OCI-LY1 (cell line): ENCODE measurements around the gene PM20D1.
"Not testable (repeated sequence)": the region's sequence is repeated elsewhere in the genome, so short reads cannot be mapped to it uniquely, and the experiment has no call there.

Source experiments
- H2AFZ ChIP-seq: fragments of 200-600 bp; sonication (generic), shearing (Covaris generic); 2 replicates; pipeline ENCODE4 v1.6.0; 2014; ENCODE audit warnings: antibody characterized with exemption, mild to moderate bottlenecking, low read length
- H3F3A ChIP-seq: fragments of 200-600 bp; sonication (generic), shearing (Covaris generic); 2 replicates; pipeline ENCODE4 v1.6.0; 2014; ENCODE audit warnings: mild to moderate bottlenecking, antibody characterized with exemption, low read length, moderate library complexity; ENCODE audit not compliant: insufficient read depth
- H3K27ac ChIP-seq: fragments of 200-600 bp; sonication (generic); 2 replicates; pipeline ENCODE4 v1.5.1; 2014; ENCODE audit warnings: low read length, mixed run types, mild to moderate bottlenecking, low read depth; ENCODE audit not compliant: poor library complexity, severe bottlenecking
- H3K27me3 ChIP-seq: fragments of 200-600 bp; sonication (generic); 2 replicates; pipeline ENCODE4 v1.6.0; 2014; ENCODE audit warnings: antibody characterized with exemption, mild to moderate bottlenecking, low read length, moderate library complexity; ENCODE audit not compliant: insufficient read depth
- H3K36me3 ChIP-seq: fragments of 200-600 bp; sonication (generic); 2 replicates; pipeline ENCODE4 v1.6.1; 2014; ENCODE audit warnings: mild to moderate bottlenecking, antibody characterized with exemption, low read length, moderate library complexity, mixed read lengths; ENCODE audit not compliant: insufficient read depth
- H3K4me1 ChIP-seq: fragments of 200-600 bp; sonication (generic); 2 replicates; pipeline ENCODE4 v1.5.1; 2014; ENCODE audit warnings: mild to moderate bottlenecking, low read length, moderate library complexity; ENCODE audit not compliant: insufficient read depth, severe bottlenecking
- H3K4me2 ChIP-seq: fragments of 200-600 bp; sonication (generic), shearing (Covaris generic); 2 replicates; pipeline ENCODE4 v1.6.1; 2014; ENCODE audit warnings: low read length
- H3K4me3 ChIP-seq: fragments of 200-600 bp; sonication (generic); 2 replicates; pipeline ENCODE4 v1.5.1; 2014; ENCODE audit warnings: low read length, low read depth, mild to moderate bottlenecking, mixed read lengths; ENCODE audit not compliant: poor library complexity, severe bottlenecking
- H3K79me2 ChIP-seq: fragments of 200-600 bp; shearing (Covaris generic); 2 replicates; pipeline ENCODE4 v1.6.1; 2016; ENCODE audit warnings: mixed run types, low read length, mixed read lengths; ENCODE audit not compliant: insufficient read depth
- H3K9ac ChIP-seq: fragments of 200-600 bp; sonication (generic), shearing (Covaris generic); 2 replicates; pipeline ENCODE4 v1.6.1; 2014; ENCODE audit warnings: mild to moderate bottlenecking, low read length, mixed read lengths
- H3K9me2 ChIP-seq: fragments of 200-600 bp; sonication (generic), shearing (Covaris generic); 2 replicates; pipeline ENCODE4 v1.6.1; 2014; ENCODE audit warnings: low read depth, mild to moderate bottlenecking, low read length, mixed read lengths
- H3K9me3 ChIP-seq: fragments of 200-600 bp; shearing (Covaris generic); 2 replicates; pipeline ENCODE4 v1.6.1; 2014; ENCODE audit warnings: low read length, mixed read lengths
- H4K20me1 ChIP-seq: fragments of 200-600 bp; sonication (generic), shearing (Covaris generic); 2 replicates; pipeline ENCODE4 v1.6.0; 2016; ENCODE audit warnings: mild to moderate bottlenecking, low read length; ENCODE audit not compliant: insufficient read depth
- EZH2 ChIP-seq: fragments of 200-600 bp; sonication (generic), shearing (Covaris generic); IDR thresholded peaks from 2 replicates; pipeline ENCODE4 v1.8.0; 2017; ENCODE audit warnings: borderline replicate concordance, mixed run types, mild to moderate bottlenecking, antibody characterized with exemption, low read length, moderate library complexity, mixed read lengths
- TF ChIP-seq, protein P1 (sequence below): fragments of 200-600 bp; sonication (generic), shearing (Covaris generic); IDR thresholded peaks from 2 replicates; pipeline ENCODE4 v1.5.1; 2017; ENCODE audit warnings: mild to moderate bottlenecking, antibody characterized with exemption, low read length, moderate library complexity, mixed read lengths

The PM20D1 gene

DNA sequence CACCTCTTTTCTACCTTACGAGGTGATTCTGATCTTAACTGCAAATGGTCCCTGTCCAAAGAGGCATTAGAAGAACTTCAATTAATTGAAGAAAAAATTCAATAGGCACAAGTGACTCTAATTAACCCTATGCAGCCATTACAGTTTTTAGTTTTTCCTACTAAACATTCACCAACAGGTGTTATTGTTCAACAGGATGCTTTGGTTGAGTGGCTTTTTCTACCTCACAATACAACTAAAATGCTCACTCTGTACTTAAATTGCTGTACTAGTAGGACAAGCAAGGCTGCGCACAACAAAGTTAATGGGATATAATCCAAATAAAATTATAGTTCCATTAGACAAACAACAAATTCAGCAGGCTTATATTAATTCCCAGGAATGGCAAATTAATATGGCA, 11.6 kb upstream of the PM20D1 start:
- no peak for TF ChIP-seq EZH2
- TF ChIP-seq, protein P1, sequence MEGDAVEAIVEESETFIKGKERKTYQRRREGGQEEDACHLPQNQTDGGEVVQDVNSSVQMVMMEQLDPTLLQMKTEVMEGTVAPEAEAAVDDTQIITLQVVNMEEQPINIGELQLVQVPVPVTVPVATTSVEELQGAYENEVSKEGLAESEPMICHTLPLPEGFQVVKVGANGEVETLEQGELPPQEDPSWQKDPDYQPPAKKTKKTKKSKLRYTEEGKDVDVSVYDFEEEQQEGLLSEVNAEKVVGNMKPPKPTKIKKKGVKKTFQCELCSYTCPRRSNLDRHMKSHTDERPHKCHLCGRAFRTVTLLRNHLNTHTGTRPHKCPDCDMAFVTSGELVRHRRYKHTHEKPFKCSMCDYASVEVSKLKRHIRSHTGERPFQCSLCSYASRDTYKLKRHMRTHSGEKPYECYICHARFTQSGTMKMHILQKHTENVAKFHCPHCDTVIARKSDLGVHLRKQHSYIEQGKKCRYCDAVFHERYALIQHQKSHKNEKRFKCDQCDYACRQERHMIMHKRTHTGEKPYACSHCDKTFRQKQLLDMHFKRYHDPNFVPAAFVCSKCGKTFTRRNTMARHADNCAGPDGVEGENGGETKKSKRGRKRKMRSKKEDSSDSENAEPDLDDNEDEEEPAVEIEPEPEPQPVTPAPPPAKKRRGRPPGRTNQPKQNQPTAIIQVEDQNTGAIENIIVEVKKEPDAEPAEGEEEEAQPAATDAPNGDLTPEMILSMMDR, result no peak
- no peaks in the 10 kb centered on the region for H3K27me3 ChIP-seq
- H2AFZ ChIP-seq, result no peak overlapping the region
- no peaks in the 10 kb centered on the region for H3K79me2 ChIP-seq
- H3K9me3 ChIP-seq, result no peaks in the 10 kb centered on the region
- no peaks in the 10 kb centered on the region for H4K20me1 ChIP-seq
- H3K4me1 ChIP-seq, result no peaks in the 10 kb centered on the region
- no peak overlapping the region for H3K4me3 ChIP-seq
- no peaks in the 10 kb centered on the region for H3K36me3 ChIP-seq
- H3K27ac ChIP-seq, result no peak overlapping the region
- no peak overlapping the region for H3K4me2 ChIP-seq
- no peaks in the 10 kb centered on the region for H3K9me2 ChIP-seq
- no peaks in the 10 kb centered on the region for H3F3A ChIP-seq
- no peak overlapping the region for H3K9ac ChIP-seq

DNA sequence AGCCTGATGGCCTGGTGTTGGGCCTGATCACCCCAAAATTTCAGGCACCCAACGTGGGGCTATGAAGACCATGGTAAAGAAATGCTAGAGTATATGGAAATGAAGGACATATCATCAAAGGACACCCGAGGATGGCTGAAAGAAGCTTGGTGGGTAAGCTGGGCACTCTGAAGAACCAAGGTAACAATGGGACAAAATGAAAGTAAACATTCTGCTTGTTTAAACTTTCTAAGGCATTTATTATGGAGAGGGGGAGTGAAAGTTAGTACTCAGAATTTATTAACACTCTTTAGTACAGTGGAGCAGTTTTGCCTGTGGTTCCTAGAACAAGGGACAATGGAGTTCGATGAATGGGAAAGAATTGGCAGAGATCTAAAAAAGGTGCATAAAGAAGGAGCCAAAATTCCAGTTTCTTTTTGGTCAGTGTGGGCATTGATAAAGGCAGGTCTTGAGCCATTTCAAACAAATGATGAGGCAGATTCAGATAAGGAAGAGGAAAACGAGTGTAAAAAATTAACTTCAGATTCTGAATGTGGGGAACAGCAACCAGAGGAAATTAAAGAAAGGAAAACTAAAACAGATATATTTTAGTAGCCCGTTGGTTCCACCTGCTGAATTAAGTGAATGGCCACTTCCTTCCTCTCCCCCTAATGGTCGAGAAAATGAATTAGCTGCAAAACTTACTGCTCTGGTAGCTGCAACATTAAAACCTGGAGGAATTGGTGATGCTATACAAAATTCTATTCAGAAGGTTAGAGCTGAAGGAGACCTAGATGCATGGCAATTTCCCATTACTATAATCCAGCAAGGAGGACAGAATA, 8.4 kb upstream of the PM20D1 start:
- H3K27ac ChIP-seq, result no peak overlapping the region
- H3K4me2 ChIP-seq, result no peak overlapping the region
- H3K36me3 ChIP-seq, result no peaks in the 10 kb centered on the region
- H4K20me1 ChIP-seq, result no peaks in the 10 kb centered on the region
- no peaks in the 10 kb centered on the region for H3K79me2 ChIP-seq
- TF ChIP-seq, protein P1, result no peak
- TF ChIP-seq EZH2, result no peak
- H3K4me3 ChIP-seq, result no peak overlapping the region
- H2AFZ ChIP-seq, result no peak overlapping the region
- no peak overlapping the region for H3K9ac ChIP-seq
- no peaks in the 10 kb centered on the region for H3K9me3 ChIP-seq
- H3K9me2 ChIP-seq, result no peaks in the 10 kb centered on the region
- H3K27me3 ChIP-seq, result no peaks in the 10 kb centered on the region
- H3K4me1 ChIP-seq, result no peaks in the 10 kb centered on the region
- no peaks in the 10 kb centered on the region for H3F3A ChIP-seq

DNA sequence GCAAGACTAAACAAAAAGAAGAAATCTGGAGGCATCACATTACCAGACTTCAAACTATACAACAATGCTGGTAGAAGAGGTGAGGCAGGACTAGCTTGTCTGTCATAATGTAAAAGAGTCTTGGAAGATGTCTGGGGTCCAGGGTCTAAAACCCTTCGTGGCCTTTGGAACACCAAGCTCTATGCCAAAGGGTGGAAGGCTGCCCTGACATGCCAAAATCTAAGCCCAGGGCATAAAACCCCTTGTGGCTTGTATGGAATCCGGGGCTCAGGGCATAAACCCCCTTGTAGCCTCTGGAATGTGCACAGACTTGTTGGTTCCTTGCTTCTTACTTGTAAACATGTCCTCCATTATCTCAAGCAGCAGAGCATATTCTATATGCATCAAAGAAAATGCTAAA, 7.6 kb upstream of the PM20D1 start:
- H3K27ac ChIP-seq, H3K4me3 ChIP-seq, H3K4me1 ChIP-seq, H3F3A ChIP-seq, H3K9me2 ChIP-seq, H3K79me2 ChIP-seq, H2AFZ ChIP-seq, H3K36me3 ChIP-seq, H3K27me3 ChIP-seq, H3K4me2 ChIP-seq, H3K9me3 ChIP-seq, H3K9ac ChIP-seq, H4K20me1 ChIP-seq: not testable (repeated sequence)

DNA sequence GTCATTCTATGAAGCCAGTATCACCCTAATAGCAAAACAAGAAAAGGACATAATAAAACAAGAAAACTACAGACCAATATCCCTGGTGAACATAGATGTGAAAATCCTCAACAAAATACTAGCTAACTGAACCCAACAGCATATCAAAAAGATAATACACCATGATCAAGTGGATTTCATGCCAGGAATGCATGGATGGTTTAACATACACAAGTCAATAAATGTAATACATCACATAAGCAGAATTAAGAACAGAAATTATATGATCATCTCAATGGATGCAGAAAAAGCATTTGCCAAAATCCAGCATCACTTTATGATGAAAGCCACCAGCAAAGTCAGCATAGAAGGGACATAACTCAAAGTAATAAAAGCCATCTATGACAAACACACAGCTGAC, 6.5 kb upstream of the PM20D1 start:
- Histone ChIP-seq H3K79me2 (no peaks in the 10 kb centered on the region), H3K27me3 (no peaks in the 10 kb centered on the region), H4K20me1 (no peaks in the 10 kb centered on the region), H3F3A (no peaks in the 10 kb centered on the region), H3K4me3 (no peak overlapping the region), H3K36me3 (no peaks in the 10 kb centered on the region), H3K9me3 (no peaks in the 10 kb centered on the region), H3K4me2 (no peak overlapping the region), H3K9me2 (no peaks in the 10 kb centered on the region), H2AFZ (no peak overlapping the region), H3K4me1 (no peaks in the 10 kb centered on the region), H3K9ac (no peak overlapping the region), H3K27ac (no peak overlapping the region)
- TF ChIP-seq, protein P1, result no peak
- no peak for TF ChIP-seq EZH2
